Psoas muscle (tissue), 8 donors: ENCODE results near the gene HID1. TPM values are rescaled to one million over a fixed set of nuclear protein-coding genes. Genes with fewer than 3 reads are reported as not detected.
"Not testable (repeated sequence)": the region's sequence is repeated elsewhere in the genome, so short reads cannot be mapped to it uniquely, and the experiment has no call there.

ENCODE experiments used
- ATAC-seq, 4 donors: fragments of 200-7000 bp; cut with Tn5 transposase; one replicate each; pipeline ENCODE4 v1.9.1; 2020; ENCODE audit warnings: moderate library complexity in 3 of 4, mild to moderate bottlenecking in 2 of 4
- DNase-seq, 2 donors: peaks; one replicate each; pipeline ENCODE4 v3.0.0-alpha.2; 2020
- H3K27ac ChIP-seq: fragments of 200-600 bp; one replicate; pipeline ENCODE4 v1.8.0; 2022
- H3K27me3 ChIP-seq, 3 donors: fragments of 200-600 bp in 1 of 3; one replicate each; pipeline versions ENCODE4 v1.6.1 to v1.8.0; 2013 to 2022; ENCODE audit warnings: low read length in 2 of 3, mild to moderate bottlenecking in 2 of 3, moderate library complexity in 1 of 3; ENCODE audit not compliant: insufficient read depth in 3 of 3
- H3K36me3 ChIP-seq, 2 donors: fragments of 200-600 bp in 1 of 2; one replicate each; pipeline versions ENCODE4 v1.6.1 to v1.8.0; 2013 to 2022; ENCODE audit warnings: low read depth in 1 of 2, mild to moderate bottlenecking in 1 of 2, moderate library complexity in 1 of 2; ENCODE audit not compliant: insufficient read depth in 1 of 2
- H3K4me1 ChIP-seq: fragments of 200-600 bp; one replicate; pipeline ENCODE4 v1.8.0; 2022
- H3K4me3 ChIP-seq: fragments of 200-600 bp; one replicate; pipeline ENCODE4 v1.8.0; 2022; ENCODE audit warnings: mild to moderate bottlenecking
- H3K9me3 ChIP-seq: fragments of 200-600 bp; one replicate; pipeline ENCODE4 v1.8.0; 2022
- CTCF ChIP-seq: fragments of 200-600 bp; IDR thresholded peaks from one replicate; pipeline ENCODE4 v1.8.0; 2022; ENCODE audit warnings: antibody characterized with exemption
- WGBS, 3 donors: extraction: QIAGEN DNeasy Blood & Tissue Kit; methylation state at CpG; one replicate each; pipeline versions ENCODE4 v1.1.6 to v1.1.7; 2013; 5-methylcytosine and 5-hydroxymethylcytosine counted together
- intact Hi-C, 2 donors: fragments of 100-400 bp; cut with DNase I; formaldehyde crosslinking; loops; one replicate each; pipeline versions ENCODE4 v1.11.0 to v1.14.2; 2022
- polyA plus RNA-seq, 3 donors: library from polyadenylated mRNA; stranded (reverse); fragments of 200-250 nt; gene quantifications; one replicate each; pipeline ENCODE4 v1.2.3, GENCODE V29; 2013
- total RNA-seq, 4 donors: library from RNA; stranded (reverse); fragmentation: NEBNext Ultra II Directional in 2 of 4; extraction: Animal tissue kit (Norgen Biotek cat#: 25700) in 2 of 4; gene quantifications; one replicate each; pipeline versions ENCODE4 v1.2.1 to v1.2.4, GENCODE V29; 2021 to 2023
- donor health status: healthy with polysubstance abuse.
- donor health status: DM: no; HTN: no; CAD: no; lungs with moderate emphysema.
- donor health status: Bipolar disorder and iron deficiency.
- donor health status: healthy.
- donor health status: DM: yes; HTN: yes; CAD: no.
- donor health status: DM: no; HTN: no; CAD: no.
- donor health status: DM: no; HTN: no; CAD: no.
- donor health status: DM: yes; HTN: yes; CAD: no.

Gene HID1
- total and polyA plus RNA-seq, 7 donors = 1.7 to 10.4 (median 2.6) TPM

GRCh38 chr17:74916136-74916850 lies 56.3 kb downstream of the HID1 start:
- 72 to 74% (median 73%) methylated on average over 13 of the region's 13 CpGs for WGBS, 3 donors
- Histone ChIP-seq H3K4me3 (no peak overlapping the region), H3K36me3 (no peaks in the 10 kb centered on the region), H3K9me3 (no peaks in the 10 kb centered on the region), H3K27ac (no peak overlapping the region), H3K4me1 (no peaks in the 10 kb centered on the region), H3K27me3 (peaks cover 0 to 58% (median 0%) of the 10 kb centered on the region in 3 donors)
- no peak for TF ChIP-seq CTCF
- intact Hi-C loops = no loop called here
- DNase-seq = no peak
- ATAC-seq = no peak

- intact Hi-C loops, H3K9me3 ChIP-seq, H3K4me3 ChIP-seq, H3K4me1 ChIP-seq, DNase-seq, H3K36me3 ChIP-seq, ATAC-seq, H3K27ac ChIP-seq: not testable (repeated sequence)
- WGBS, 3 donors = 64 to 83% (median 75%) methylated on average over 8 of the region's 8 CpGs
- H3K27me3 ChIP-seq = peaks cover 0 to 24% (median 0%) of the 10 kb centered on the region in 3 donors
These were observed 61.1 kb downstream of the HID1 start for GRCh38 chr17:74911423-74911822.

GRCh38 chr17:74909097-74909496 lies 63.5 kb downstream of the HID1 start:
- DNase-seq, H3K4me3 ChIP-seq, H3K36me3 ChIP-seq, H3K27ac ChIP-seq, ATAC-seq, H3K9me3 ChIP-seq, H3K4me1 ChIP-seq: not testable (repeated sequence)
- 62 to 68% (median 67%) methylated on average over 4 of the region's 4 CpGs for WGBS, 3 donors
- intact Hi-C loops = loop anchor here in 1 of 2 donors (10.0 kb wide), 1 partner anchor 56 kb away; no protein-coding TSS in a partner anchor
- H3K27me3 ChIP-seq = peaks cover 0 to 23% (median 0%) of the 10 kb centered on the region in 3 donors

- no peak for TF ChIP-seq CTCF
- DNase-seq (no peak), ATAC-seq (no peak)
- no peak overlapping the region for H3K4me3 ChIP-seq
- H3K27me3 ChIP-seq = peaks cover 0 to 33% (median 7%) of the 10 kb centered on the region in 3 donors
- intact Hi-C loops = loop anchor here in 1 of 2 donors (10.0 kb wide), 1 partner anchor 58 kb away; no protein-coding TSS in a partner anchor
- 91 to 96% (median 93%) methylated on average over 19 to 34 of the region's 34 CpGs for WGBS, 3 donors
- no peaks in the 10 kb centered on the region for H3K4me1 ChIP-seq
- H3K27ac ChIP-seq = no peak overlapping the region
- no peaks in the 10 kb centered on the region for H3K36me3 ChIP-seq
- H3K9me3 ChIP-seq = no peaks in the 10 kb centered on the region
These were observed 65.5 kb downstream of the HID1 start for GRCh38 chr17:74907012-74907411.

GRCh38 chr17:74906214-74906793 lies 66.3 kb downstream of the HID1 start:
- H3K27me3 ChIP-seq = peaks cover 0 to 35% (median 7%) of the 10 kb centered on the region in 3 donors
- ATAC-seq, H3K27ac ChIP-seq, H3K9me3 ChIP-seq, DNase-seq, H3K4me1 ChIP-seq, H3K36me3 ChIP-seq, H3K4me3 ChIP-seq: not testable (repeated sequence)
- WGBS, 3 donors = 51 to 57% (median 57%) methylated on average over 6 of the region's 6 CpGs
- intact Hi-C loops = loop anchor here in 1 of 2 donors (10.0 kb wide), 1 partner anchor 58 kb away; no protein-coding TSS in a partner anchor
